GM19455 (cell line): ENCODE measurements around the gene TMEM39A.

ENCODE experiments used
- ATAC-seq: cut with Tn5 transposase; IDR thresholded peaks from one replicate; pipeline ENCODE4 v1.9.1; 2021; ENCODE audit not compliant: unreplicated experiment

The TMEM39A gene

DNA sequence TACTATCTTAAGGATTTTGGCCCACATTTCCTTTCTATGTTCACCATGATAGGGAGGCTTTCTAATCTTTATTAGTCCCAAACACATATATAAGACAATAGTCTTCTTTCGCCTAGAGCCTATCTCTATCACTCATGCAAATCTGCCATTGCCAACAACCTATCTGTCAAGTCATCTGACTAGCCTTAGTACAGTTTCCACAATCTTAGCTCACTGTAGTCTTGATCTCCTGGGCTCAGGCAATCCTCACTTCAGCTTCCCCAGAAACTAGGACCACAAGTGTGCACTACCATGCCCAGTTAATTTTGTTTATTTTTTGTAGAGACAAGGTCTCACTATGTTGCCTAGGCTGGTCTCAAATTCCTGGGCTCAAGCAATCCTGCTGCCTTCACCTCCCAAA, 6.9 kb downstream of the TMEM39A start:
- ATAC-seq = no peak

DNA sequence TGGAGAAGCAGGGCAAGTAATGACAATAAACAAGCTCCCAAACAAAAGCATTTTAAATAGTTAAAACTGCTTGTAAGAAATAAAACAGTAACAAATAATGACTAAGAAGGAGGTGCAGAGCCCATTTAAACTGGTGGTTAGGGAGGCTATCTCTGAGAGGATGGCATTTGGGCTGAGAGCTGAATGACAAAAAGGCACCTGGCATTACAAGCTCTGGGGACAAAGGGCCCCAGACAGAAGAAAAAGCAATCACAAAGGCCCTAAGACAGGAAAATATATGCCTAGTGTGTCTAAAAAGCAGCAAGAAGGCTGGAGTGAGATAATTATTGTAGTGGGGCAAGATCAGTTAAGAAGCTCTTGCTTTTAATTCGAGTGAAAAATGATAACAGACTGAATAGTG, 9.6 kb downstream of the TMEM39A start:
- no peak for ATAC-seq

- no peak for ATAC-seq
Observed at GRCh38 chr3:119444590-119444989, 18.8 kb downstream of the TMEM39A start.

DNA sequence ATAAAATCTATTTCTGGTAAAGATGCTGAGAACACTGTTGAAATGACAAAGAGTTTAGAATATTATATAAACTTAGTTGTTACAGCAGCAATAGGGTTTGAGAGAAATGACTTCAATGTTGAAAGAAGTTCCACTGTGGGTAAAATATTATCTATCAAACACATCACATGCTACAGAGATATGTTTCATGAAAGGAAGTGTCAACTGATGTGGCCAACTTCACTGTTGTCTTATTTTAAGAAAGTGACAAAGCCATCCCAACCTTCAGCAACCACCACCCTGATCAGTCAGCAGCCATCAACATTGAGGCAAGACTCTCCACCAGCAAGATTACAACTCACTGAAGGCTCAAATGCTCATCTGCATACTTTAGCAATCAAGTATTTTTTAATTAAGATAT, 20.2 kb downstream of the TMEM39A start:
- ATAC-seq = no peak

DNA sequence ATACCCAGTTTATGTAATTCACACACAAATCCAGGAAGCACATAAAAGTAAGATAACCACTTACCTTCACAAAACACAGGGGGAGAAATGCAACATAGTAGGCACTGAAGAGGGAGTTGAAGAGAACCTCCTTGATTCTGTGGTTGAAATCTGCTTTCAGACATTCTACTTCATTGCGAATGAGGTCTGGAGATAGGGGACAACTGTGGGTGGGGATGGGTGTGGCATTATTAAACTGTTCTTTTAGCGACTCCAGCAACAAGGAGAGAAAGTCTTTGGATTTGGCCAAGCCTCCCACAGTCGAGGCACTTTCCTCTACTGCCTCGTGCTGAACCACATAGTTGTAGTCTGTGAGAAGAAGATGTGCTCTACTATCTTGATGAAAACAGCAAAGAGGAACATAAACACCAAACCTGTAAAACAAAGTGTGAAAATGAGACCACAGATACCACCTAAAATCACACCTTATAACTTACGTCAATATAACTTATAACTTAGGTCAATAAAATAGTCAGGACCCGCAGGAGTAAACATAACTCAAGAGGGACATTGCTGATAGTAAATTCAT, 25.6 kb downstream of the TMEM39A start:
- ATAC-seq = no peak

- no peak for ATAC-seq
Observed at GRCh38 chr3:119436977-119437376, 26.4 kb downstream of the TMEM39A start.

GRCh38 chr3:119434703-119435102, 28.7 kb downstream of the TMEM39A start:
- no peak for ATAC-seq

- no peak for ATAC-seq
Observed at GRCh38 chr3:119433613-119434325, 29.6 kb downstream of the TMEM39A start.

DNA sequence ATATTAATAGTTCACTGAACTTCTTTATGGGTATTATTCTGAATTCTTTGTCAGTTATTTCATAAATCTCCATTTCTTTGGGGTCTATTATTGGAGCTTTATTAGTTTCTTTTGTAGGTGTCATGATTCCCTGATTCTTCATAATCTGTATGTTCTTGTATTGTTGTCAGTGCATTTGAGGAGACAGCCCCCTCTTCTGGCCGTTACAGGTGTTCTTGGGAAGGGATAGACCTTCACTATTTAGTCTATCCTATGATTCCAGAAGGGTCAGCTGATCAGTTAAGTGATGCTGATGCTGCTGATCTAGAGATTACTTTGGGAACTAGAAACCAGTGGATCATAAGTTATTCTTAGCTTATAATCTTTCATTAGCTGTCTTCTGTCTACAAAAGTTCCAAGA, 34.9 kb downstream of the TMEM39A start:
- no peak for ATAC-seq

DNA sequence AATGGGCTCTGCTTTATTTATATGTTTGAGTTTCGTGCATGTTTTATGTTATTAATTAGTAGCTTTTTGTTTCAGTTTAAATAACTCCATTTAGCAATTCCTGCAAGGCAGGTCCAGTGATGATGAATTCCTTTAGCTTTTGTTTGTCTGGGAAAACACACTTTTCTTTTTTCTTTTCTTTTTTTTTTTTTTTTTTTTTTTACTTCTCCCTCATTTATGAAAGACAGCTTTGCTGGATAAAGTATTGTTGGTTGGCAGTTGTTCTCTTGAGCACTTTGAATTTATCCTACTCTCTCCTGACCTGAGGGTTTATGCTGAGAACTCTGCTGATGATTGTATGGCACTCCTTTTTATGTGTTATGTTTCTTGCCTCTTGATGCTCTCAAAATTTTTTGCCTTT, 35.7 kb downstream of the TMEM39A start:
- ATAC-seq = no peak

DNA sequence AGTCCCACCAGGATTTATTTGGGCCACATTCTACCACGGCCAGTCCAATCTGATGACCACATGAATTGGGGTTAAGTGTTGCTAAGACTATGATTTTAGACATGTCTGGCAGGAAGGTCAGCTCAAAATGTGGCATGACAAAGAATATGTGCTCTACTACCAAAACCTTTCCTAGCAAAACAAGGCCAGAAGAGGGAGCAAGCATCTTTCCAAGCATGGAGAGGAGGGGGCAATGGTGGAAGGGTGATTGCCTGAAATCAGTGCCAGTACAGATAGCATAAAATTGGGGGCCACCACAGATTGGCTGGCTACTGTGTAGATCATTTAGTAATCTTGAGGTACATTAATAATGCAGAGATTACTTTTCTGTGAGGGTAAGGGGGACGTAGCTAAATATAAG, 43.2 kb downstream of the TMEM39A start:
- no peak for ATAC-seq

- no peak for ATAC-seq
Observed at GRCh38 chr3:119418641-119419040, 44.8 kb downstream of the TMEM39A start.

DNA sequence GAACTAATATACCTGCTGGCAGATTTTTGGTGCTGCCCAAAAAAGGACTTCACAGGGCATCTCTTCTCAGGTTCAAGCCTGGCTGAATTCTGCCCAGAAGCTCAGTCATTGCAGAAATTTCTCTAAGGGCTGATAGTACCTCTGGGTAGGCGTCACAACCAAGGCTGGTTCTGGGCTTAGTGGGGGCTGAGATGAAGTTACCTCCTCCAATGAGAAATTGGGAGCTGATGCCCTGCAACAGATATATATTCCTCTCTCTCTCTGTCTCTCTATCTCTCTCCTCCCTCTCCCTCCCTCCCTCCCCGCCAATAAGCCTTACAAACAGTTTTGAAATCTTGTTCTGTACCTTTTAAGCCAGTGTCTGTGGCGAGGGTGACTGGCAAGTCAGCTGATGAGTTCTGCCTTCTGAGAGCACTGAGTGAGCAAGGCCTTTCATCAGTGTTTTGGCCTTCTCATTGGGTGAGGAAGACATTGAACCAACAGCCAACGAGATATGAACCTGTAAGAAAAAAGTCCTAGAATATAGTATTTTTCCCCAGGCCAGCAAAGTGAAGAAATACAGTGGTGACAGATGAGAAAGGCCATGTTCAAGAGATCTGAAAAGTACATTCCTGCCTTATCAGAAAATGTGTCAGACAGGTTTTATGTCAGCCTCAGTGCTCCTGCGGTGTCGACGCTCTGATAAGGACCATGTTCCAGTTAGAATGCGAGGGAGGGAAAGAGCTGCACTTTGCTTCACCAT, 45.5 kb downstream of the TMEM39A start:
- no peak for ATAC-seq

- no peak for ATAC-seq
Observed at GRCh38 chr3:119416873-119417272, 46.5 kb downstream of the TMEM39A start.

DNA sequence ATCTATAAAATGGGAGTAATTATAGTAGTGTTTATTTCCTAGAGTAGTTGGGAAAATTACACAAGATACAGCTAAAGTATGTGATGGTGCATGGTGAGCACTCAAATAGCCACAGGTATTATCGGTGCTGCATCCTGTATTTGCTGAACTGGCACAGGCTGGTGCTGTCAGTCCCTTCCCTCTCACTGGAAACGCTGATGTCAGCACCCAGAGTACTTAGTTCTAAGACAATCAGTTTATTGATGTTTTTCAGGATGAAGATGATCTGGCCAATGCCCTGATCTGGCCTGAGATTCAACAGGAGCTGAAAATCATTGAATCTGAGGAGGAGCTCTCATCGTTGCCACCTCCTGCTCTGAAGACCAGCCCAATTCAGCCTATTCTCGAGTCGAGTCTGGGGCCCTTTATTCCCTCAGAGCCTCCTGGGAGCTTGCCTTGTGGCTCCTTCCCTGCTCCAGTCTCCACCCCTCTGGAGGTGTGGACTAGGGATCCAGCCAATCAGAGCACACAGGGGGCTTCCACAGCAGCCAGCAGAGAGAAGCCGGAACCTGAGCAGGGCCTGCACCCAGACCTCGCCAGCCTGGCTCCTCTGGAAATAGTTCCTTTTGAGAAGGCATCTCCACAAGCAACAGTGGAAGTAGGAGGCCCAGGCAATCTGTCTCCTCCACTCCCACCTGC, 49.7 kb downstream of the TMEM39A start:
- no peak for ATAC-seq

DNA sequence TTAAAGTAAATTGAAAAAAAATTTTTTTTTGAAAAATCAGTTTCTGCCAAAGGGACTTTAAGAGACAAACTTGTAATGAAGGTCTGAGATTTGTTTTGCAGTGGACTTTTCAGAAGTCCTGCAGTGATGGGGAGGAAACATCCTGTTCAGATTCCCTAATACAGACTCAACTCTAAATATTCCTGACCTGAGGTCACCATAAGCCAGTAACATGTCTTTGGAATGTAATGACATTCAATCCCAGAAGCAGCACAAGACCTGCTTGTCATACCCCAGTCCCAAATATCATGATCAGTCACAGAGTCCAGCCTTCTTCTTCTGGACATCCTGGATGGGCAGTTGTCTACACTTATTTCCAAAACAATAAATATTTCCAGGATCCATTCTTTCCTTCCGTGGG, 53.6 kb downstream of the TMEM39A start:
- ATAC-seq = no peak

- ATAC-seq = peak; percentile 55
Observed at GRCh38 chr3:119408243-119408950, 55.0 kb downstream of the TMEM39A start.

DNA sequence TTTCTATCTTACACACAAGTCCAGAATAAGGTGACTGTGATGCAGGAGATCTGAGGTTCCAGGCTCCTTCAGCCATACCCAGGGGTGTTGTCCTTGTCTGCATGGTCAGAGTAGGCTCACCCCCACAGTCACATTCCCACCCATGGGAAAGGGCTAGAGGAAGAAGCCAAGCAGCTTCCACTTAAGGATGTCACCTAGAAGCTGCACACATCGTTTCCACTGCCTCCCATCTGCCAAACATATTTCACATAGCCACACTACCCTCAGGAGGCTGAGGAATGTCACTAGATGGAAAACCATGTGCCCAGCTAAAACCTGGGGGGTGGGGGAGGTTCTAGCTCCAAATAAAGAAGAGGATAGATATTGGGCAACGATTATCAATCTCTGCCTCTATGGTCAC, 58.1 kb downstream of the TMEM39A start:
- ATAC-seq = no peak

DNA sequence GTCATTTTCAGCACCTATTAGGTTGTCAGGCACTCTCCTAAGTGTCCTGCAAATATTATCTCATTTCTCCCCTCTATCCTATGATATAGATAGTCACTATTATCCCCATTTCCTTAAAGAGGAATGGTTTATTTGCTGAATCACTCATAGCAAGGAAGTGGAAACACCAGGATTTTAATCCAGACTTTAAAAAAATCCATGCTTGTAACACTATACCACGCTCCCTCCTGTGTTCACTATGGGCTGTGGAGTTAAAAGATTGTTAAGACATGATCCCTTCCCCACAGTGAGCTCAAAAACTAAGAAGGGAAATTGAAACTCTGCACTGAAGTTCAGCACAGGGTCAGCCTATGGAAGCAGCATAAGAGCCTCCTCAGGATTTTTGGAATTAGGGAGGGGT, 60.2 kb downstream of the TMEM39A start:
- no peak for ATAC-seq

DNA sequence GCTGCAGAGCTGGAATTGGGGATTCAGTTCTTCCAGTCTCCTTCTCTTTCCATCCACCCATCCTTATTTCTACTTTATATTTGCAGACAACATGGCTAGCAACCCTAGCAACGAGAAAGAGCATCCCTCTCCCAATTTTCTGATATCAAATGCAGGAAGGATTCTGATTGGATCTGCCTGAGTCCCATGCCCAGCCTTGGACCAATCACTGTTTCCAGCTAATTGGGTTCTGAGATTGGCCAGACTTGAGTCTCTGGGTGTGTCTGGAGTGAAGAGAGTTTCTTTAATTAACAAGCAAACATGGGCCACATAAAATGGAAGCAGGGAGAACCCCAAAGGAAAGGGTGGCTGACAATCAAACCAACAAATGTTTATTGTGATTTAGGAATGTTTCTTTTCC, 60.6 kb downstream of the TMEM39A start:
- no peak for ATAC-seq
